Endothelial cell of umbilical vein (primary cell): Measurements from ENCODE around the gene ADSS1. TPM values are rescaled to one million over a fixed set of nuclear protein-coding genes. Genes with fewer than 3 reads are reported as not detected.

Experiments
- BruUV-seq: library from RNA; stranded (reverse); fragments of 400-500 nt; replicated peaks from 2 replicates; lab custom pipeline; 2021; lab: Mats Ljungman, UMichigan
- CTCF ChIA-PET: fragments of 300-600, 350-600 bp; sonication (Branson Sonifier 250); formaldehyde crosslinking; loops from one replicate; lab custom pipeline; 2021; ENCODE audit warnings: antibody characterized with exemption, inconsistent platforms; lab: Charles Lee
- POLR2A ChIA-PET: fragments of 300-600, 350-600 bp; sonication (Branson Sonifier 250); formaldehyde crosslinking; loops from one replicate; lab custom pipeline; 2021; ENCODE audit warnings: antibody characterized with exemption, inconsistent platforms; lab: Charles Lee
- DNase-seq: peaks from one replicate; pipeline ENCODE4 v3.0.0-alpha.2; 2011; ENCODE audit warnings: low read depth, low spot score
- FAIRE-seq: peaks from 2 replicates; lab custom pipeline; 2011; peaks lifted over from hg19 to GRCh38; lab: Jason Lieb, UNC
- H2AFZ ChIP-seq: 2 replicates; pipeline ENCODE4 v1.6.0; 2012; ENCODE audit warnings: low read depth, low read length, control low read depth, inconsistent platforms
- H3K27ac ChIP-seq: 2 replicates; pipeline ENCODE4 v1.5.1; 2011; ENCODE audit warnings: low read depth, mild to moderate bottlenecking, control low read depth, low read length, moderate library complexity; ENCODE audit not compliant: insufficient read depth
- H3K27me3 ChIP-seq, 2 experiments: 2 replicates each; pipeline versions ENCODE4 v1.6.0 to v1.6.1; 2011; ENCODE audit warnings: low read length in 2 of 2, mixed read lengths in 1 of 2; ENCODE audit not compliant: control insufficient read depth in 2 of 2, insufficient read depth in 2 of 2
- H3K36me3 ChIP-seq, 2 experiments: 2 replicates in 1 of 2; 3 replicates in 1 of 2; pipeline ENCODE4 v1.5.1; 2011; ENCODE audit warnings: low read length in 2 of 2, mild to moderate bottlenecking in 1 of 2, moderate library complexity in 1 of 2; ENCODE audit not compliant: control insufficient read depth in 2 of 2, insufficient read depth in 2 of 2; ENCODE audit errors: extremely low read depth in 1 of 2
- H3K4me1 ChIP-seq: 3 replicates; pipeline ENCODE4 v1.5.1; 2011; ENCODE audit warnings: mild to moderate bottlenecking, low read length; ENCODE audit not compliant: control insufficient read depth, insufficient read depth; ENCODE audit errors: extremely low read depth
- H3K4me2 ChIP-seq: 2 replicates; pipeline ENCODE4 v1.6.1; 2011; ENCODE audit warnings: low read length, control low read depth, mixed read lengths; ENCODE audit not compliant: insufficient read depth
- H3K4me3 ChIP-seq, 3 experiments: fragments of 200-600 bp in 1 of 3; sonication (generic), shearing (Covaris generic) in 1 of 3; replicated peaks in 1 of 3; 2 replicates each; pipeline ENCODE4 v1.5.1; 2011 to 2016; ENCODE audit warnings: control low read depth in 3 of 3, low read length in 3 of 3, mild to moderate bottlenecking in 2 of 3, inconsistent platforms in 1 of 3, low read depth in 1 of 3, moderate library complexity in 1 of 3; ENCODE audit not compliant: insufficient read depth in 1 of 3
- H3K79me2 ChIP-seq: 2 replicates; pipeline ENCODE4 v1.6.0; 2012; ENCODE audit warnings: low read length, inconsistent platforms; ENCODE audit not compliant: control insufficient read depth, insufficient read depth
- H3K9ac ChIP-seq: replicated peaks from 2 replicates; pipeline ENCODE3; 2011; ENCODE audit warnings: low read length, control low read depth; ENCODE audit not compliant: insufficient read depth; ENCODE audit errors: extremely low read depth
- H3K9me1 ChIP-seq: replicated peaks from 3 replicates; pipeline ENCODE4 v1.6.0; 2011; ENCODE audit warnings: mild to moderate bottlenecking, low read length; ENCODE audit not compliant: control insufficient read depth, insufficient read depth; ENCODE audit errors: extremely low read depth
- H3K9me3 ChIP-seq: replicated peaks from 2 replicates; pipeline ENCODE4 v1.5.1; 2012; ENCODE audit warnings: low read length, inconsistent platforms; ENCODE audit not compliant: control insufficient read depth, insufficient read depth
- H4K20me1 ChIP-seq: replicated peaks from 2 replicates; pipeline ENCODE3; 2011; ENCODE audit warnings: mild to moderate bottlenecking, low read length; ENCODE audit not compliant: control insufficient read depth, insufficient read depth; ENCODE audit errors: extremely low read depth
- EZH2 ChIP-seq: IDR thresholded peaks from 2 replicates; pipeline ENCODE4 v1.6.1; 2012; ENCODE audit warnings: borderline replicate concordance, low read depth, mild to moderate bottlenecking, moderate library complexity, low read length, inconsistent platforms; ENCODE audit not compliant: severe bottlenecking
- FOS ChIP-seq: IDR thresholded peaks from 2 replicates; pipeline ENCODE4 v1.6.1; 2011; ENCODE audit warnings: mild to moderate bottlenecking, low read length, moderate library complexity, borderline replicate concordance; ENCODE audit not compliant: insufficient read depth
- GATA2 ChIP-seq: IDR thresholded peaks from 2 replicates; pipeline ENCODE4 v1.7.0; 2011; ENCODE audit warnings: low read depth, mild to moderate bottlenecking, moderate library complexity, mixed read lengths, low read length; ENCODE audit not compliant: insufficient read length, insufficient read depth
- JUN ChIP-seq: IDR thresholded peaks from 2 replicates; pipeline ENCODE4 v1.6.1; 2011; ENCODE audit warnings: borderline replicate concordance, low read depth; ENCODE audit not compliant: insufficient read length, insufficient read depth
- MYC ChIP-seq: IDR thresholded peaks from one replicate; pipeline ENCODE4 v1.6.1; 2011; ENCODE audit warnings: mild to moderate bottlenecking, low read depth, low read length
- POLR2A ChIP-seq: IDR thresholded peaks from 2 replicates; pipeline ENCODE4 v1.6.1; 2012; ENCODE audit warnings: low read depth, mild to moderate bottlenecking, control low read depth, low read length
- POLR2AphosphoS5 ChIP-seq: IDR thresholded peaks from 2 replicates; pipeline ENCODE4 v1.6.1; 2012; ENCODE audit warnings: low read depth, mild to moderate bottlenecking, control low read depth, low read length, moderate library complexity; ENCODE audit not compliant: insufficient read depth
- dilution Hi-C: fragments of 300-500 bp; cut with MboI; formaldehyde crosslinking; loops from one replicate; pipeline ENCODE4 v1.15.0; 2019; ENCODE audit warnings: low sequenced_read_pairs; ENCODE audit not compliant: extremely low pct_ligation_motif_present
- intact Hi-C: fragments of 100-400 bp; cut with micrococcal nuclease; formaldehyde crosslinking; loops from one replicate; pipeline ENCODE4 v1.10.0; 2022
- polyA plus RNA-seq, 4 experiments: library from polyadenylated mRNA; depleted of rRNA in 3 of 4; stranded (reverse) in 3 of 4; unstranded in 1 of 4; fragments of >200 nt; gene quantifications; 2 replicates each; pipeline versions ENCODE4 v1.2.1 to v1.2.3, GENCODE V29; 2011 to 2012; ENCODE audit warnings: missing spikeins in 1 of 4
- total RNA-seq: library from RNA; stranded (reverse); gene quantifications from 2 replicates; pipeline ENCODE4 v1.2.3, GENCODE V29; 2021
- TF ChIP-seq, protein P1 (sequence below), 2 donors: IDR thresholded peaks; 1 replicate in 1 of 2; 2 replicates in 1 of 2; pipeline ENCODE4 v1.5.1; 2011; ENCODE audit warnings: low read length in 2 of 2, mild to moderate bottlenecking in 2 of 2, moderate library complexity in 2 of 2, control low read depth in 1 of 2, inconsistent platforms in 1 of 2, low read depth in 1 of 2; ENCODE audit not compliant: insufficient read depth in 1 of 2; ENCODE audit errors: extremely low read depth in 1 of 2
- TF ChIP-seq, protein P2 (sequence below): IDR thresholded peaks from 2 replicates; pipeline ENCODE4 v1.6.1; 2011; ENCODE audit not compliant: insufficient read depth, insufficient read length

ADSS1 gene
- total and polyA plus RNA-seq, 2 donors (not counting 3 experiments of a cell fraction or from before 2014, with no cell fraction given): 1.9 TPM

DNA sequence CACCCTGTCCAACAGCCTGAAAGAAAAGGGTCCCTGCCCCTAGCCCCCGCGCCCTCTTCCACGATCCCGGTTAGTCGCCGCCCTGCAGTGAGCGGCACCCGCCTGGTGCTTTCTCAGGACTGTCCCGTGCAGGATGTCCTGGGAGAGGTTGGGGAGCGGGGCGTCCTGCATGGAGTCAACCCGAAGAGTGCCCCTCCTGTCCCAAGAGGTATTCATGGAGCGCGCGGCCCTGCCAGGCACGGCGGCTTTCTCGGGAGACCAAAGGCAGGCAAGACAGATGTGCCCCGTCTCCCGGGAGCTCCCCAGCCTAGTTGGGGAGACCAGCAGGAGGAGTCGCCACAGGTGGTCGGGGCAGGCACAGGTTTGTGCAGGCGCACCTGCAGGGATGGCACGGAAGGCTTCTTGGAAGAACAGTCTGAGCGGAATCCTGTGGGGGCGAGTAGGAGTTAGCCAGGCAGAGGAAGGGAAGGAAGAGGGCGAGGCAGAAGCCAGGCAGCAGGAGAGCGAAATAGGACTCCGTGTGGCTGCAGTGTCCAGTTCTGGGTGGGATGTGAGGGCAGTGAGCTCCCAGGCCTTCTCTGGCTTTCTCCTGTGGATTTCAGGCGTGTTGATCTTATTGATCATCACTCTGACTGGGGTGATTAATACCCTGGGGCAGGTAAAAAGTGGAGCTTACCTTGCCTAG, 29.6 kb downstream of the ADSS1 start:
- ChIA-PET POLR2A (interaction anchor here (1.1 kb wide), 1 partner anchor 15 kb away, joined by 3 read pairs; no protein-coding TSS in a partner anchor), CTCF (interaction anchor here (1.2 to 2.4 kb wide), 6 partner anchors 13 to 72 kb away, joined by 4 to 17 read pairs (median 10); partner anchors contain the start of gene ADSS1)
- Histone ChIP-seq H3K79me2 (peaks cover 22% of the 10 kb centered on the region), H3K9me3 (no peaks in the 10 kb centered on the region), H3K4me2 (peak overlapping the region; percentile 41), H3K9ac (peak overlapping the region; percentile 73), H3K36me3 (peaks cover 0 to 22% of the 10 kb centered on the region in 2 experiments), H3K27me3 (no peaks in the 10 kb centered on the region), H3K9me1 (no peaks in the 10 kb centered on the region), H2AFZ (no peak overlapping the region), H3K4me3 (peak overlapping the region; percentile 22 to 96 (median 56)), H3K27ac (peak overlapping the region; percentile 39), H3K4me1 (peaks cover 8% of the 10 kb centered on the region), H4K20me1 (no peaks in the 10 kb centered on the region)
- intact Hi-C loops: loop anchor here (2.0 to 5.0 kb wide), 4 partner anchors 29 to 74 kb away; partner anchors contain the start of genes ADSS1, INF2 and ZBTB42
- TSS peak; percentile 59 for BruUV-seq
- DNase-seq (peak; percentile 17), FAIRE-seq (no peak)
- TF ChIP-seq, protein P1, sequence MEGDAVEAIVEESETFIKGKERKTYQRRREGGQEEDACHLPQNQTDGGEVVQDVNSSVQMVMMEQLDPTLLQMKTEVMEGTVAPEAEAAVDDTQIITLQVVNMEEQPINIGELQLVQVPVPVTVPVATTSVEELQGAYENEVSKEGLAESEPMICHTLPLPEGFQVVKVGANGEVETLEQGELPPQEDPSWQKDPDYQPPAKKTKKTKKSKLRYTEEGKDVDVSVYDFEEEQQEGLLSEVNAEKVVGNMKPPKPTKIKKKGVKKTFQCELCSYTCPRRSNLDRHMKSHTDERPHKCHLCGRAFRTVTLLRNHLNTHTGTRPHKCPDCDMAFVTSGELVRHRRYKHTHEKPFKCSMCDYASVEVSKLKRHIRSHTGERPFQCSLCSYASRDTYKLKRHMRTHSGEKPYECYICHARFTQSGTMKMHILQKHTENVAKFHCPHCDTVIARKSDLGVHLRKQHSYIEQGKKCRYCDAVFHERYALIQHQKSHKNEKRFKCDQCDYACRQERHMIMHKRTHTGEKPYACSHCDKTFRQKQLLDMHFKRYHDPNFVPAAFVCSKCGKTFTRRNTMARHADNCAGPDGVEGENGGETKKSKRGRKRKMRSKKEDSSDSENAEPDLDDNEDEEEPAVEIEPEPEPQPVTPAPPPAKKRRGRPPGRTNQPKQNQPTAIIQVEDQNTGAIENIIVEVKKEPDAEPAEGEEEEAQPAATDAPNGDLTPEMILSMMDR (IDR thresholded peaks at IDR 0.05; ENCODE audit: extremely low read depth in 1 of 2, insufficient read depth in 1 of 2, low read depth in 1 of 2, low read length in 2 of 2): no peak
- TF ChIP-seq EZH2 (no peak), POLR2AphosphoS5 (no peak), FOS (no peak), JUN (no peak), GATA2 (no peak), POLR2A (no peak), MYC (no peak)
- TF ChIP-seq, protein P2, sequence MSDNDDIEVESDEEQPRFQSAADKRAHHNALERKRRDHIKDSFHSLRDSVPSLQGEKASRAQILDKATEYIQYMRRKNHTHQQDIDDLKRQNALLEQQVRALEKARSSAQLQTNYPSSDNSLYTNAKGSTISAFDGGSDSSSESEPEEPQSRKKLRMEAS: no peak
- dilution Hi-C loops: no loop called here
